Left forelimb (tissue), 1 donor: ENCODE measurements around the gene CUL9.
A peak's percentile ranks its signal among the peaks of the same experiment; 100 is the strongest.

ENCODE experiments used
- DNase-seq: peaks from one replicate; pipeline ENCODE4 v3.0.0-alpha.2; 2018; ENCODE audit warnings: low spot score

The CUL9 gene

GRCh38 chr6:43173591-43174262, 8.3 kb upstream of the CUL9 start:
- DNase-seq = no peak

DNA sequence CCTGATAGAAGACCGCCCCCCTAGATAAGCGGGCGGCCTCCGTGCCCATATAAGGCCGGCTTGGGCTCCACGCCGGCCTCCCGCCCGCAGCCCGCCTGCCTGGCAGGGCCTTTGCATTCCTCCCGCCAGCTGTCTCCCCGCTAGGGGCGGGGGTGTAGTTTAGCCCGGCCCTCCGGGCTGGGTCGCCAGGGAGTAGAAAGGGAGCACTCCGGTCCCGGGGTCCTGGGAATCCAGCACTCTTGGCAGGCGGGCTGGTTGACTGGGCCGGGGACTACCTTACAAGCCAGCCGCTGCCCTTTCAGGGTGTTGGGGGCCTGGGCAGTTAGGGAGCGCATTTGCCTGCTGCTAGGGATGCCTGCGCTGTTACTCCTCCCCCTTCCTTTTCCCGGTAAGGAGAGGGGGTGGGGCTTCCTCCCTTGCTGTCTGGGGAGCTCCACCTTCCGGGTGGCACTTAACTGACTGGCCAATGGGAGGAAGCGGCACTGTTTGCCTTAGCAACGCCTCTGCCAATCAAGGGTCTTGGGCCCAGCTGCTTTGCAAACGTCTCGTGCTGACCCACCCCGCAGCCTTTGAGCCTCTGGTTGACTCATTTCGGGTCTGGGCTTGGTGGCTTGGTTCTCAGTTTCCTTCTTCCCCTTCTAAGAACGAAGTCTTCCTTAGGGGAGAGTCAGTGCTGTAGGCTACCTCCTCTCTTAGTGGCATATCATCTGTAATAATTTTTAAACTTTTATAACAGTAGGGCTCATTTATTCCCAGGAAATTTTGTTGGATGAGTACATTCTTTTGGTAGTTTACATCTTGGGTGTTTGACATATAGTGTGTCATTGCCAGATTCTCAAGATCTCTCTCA, 7.5 kb upstream of the CUL9 start:
- peak; percentile 98 for DNase-seq

GRCh38 chr6:43175676-43176422, 6.1 kb upstream of the CUL9 start:
- DNase-seq = no peak

GRCh38 chr6:43176423-43176786, 5.6 kb upstream of the CUL9 start:
- DNase-seq = no peak

DNA sequence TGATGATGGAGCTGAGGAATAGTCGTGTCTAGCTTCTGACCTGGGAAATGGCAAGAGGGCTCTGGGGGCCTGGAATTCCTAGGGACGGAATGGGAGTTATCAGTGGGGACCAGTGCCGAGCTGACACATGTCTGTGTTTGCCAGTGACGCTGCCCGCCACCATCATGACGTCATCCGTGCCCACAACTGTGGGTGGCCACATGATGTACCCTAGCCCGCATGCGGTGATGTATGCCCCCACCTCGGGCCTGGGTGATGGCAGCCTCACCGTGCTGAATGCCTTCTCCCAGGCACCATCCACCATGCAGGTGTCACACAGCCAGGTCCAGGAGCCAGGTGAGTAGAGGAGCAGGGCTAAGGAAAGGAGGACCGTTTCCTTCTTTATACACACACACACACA, 3.8 kb upstream of the CUL9 start:
- DNase-seq = no peak

- no peak for DNase-seq
These were observed 2.8 kb upstream of the CUL9 start for GRCh38 chr6:43178951-43179830.

DNA sequence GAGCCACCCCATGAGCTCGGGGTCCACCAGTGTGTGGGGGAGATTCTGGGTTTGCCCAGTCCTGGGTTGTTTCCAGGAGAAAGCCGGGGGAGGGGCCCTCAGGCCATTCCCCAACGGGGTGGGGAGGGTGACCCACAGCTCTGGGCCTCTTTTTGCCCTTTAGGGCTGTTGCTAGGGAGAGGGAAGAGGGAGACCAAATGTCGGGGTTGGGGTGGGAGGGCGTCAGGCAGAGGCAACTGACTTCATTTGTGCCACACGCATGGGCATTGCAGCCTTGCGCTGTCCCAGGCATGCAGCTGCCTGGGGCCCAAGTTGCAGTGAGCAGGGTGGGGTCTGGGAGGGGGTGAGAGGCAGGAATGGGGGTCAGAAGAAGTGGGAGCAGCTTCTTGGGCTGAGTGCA, 1.9 kb upstream of the CUL9 start:
- no peak for DNase-seq

- no peak for DNase-seq
These were observed 1.0 kb upstream of the CUL9 start for GRCh38 chr6:43180985-43181384.

GRCh38 chr6:43181621-43181941, 415 bp upstream of the CUL9 start:
- no peak for DNase-seq

- DNase-seq = no peak
These were observed 1.4 kb downstream of the CUL9 start for GRCh38 chr6:43183441-43183840.

- no peak for DNase-seq
These were observed 2.4 kb downstream of the CUL9 start for GRCh38 chr6:43184268-43184985.

GRCh38 chr6:43185391-43185985, 3.5 kb downstream of the CUL9 start:
- no peak for DNase-seq

DNA sequence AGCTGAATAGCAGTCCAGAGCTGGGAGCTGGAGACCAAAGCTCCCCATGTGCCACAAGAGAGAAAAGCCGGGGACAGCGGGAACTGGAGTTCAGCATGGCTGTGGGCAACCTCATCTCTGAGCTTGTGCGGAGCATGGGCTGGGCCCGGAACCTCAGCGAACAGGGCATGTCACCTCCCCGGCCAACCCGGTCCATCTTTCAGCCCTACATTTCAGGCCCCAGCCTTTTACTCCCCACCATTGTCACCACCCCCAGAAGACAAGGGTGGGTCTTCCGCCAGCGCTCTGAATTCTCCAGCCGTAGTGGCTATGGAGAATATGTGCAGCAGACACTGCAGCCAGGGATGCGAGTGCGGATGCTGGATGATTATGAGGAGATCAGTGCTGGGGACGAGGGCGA, 4.0 kb downstream of the CUL9 start:
- no peak for DNase-seq

DNA sequence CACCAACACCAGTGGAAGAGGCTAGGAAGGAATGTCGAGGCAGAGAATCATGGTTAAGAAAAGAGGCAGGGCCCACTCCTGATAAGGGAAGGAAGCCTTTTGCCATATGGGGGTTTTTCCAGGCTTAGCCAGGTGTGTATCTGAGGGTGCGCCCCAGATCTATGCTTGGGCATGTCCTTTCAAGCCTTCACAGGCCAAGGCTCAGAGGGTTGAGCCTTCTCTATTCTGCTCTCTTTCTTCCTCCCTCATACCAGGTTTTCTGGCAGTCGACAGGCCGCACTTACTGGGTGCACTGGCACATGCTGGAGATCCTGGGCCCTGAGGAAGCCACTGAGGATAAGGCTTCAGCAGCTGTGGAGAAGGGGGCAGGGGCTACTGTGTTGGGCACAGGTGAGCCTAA, 4.7 kb downstream of the CUL9 start:
- DNase-seq = no peak

GRCh38 chr6:43187821-43188220, 5.8 kb downstream of the CUL9 start:
- DNase-seq = no peak

DNA sequence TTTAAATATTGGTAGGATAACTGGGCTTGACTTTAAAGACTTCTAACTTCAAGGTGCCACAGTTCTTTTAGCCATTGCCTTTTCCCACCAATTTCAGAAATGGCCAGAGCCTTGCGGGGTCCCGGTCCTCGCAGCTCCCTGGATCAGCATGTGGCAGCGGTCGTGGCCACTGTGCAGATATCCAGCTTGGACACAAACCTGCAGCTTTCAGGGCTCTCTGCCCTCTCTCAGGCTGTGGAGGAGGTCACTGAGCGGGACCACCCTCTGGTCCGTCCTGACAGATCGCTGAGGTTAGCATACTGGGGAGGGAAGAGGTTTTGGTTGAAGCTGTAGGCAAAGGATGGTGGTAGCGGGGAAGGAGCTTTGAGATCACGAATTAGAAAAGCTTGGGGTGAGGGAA, 6.4 kb downstream of the CUL9 start:
- no peak for DNase-seq

GRCh38 chr6:43189776-43190304, 7.8 kb downstream of the CUL9 start:
- no peak for DNase-seq

GRCh38 chr6:43192911-43193310, 10.9 kb downstream of the CUL9 start:
- DNase-seq = no peak

DNA sequence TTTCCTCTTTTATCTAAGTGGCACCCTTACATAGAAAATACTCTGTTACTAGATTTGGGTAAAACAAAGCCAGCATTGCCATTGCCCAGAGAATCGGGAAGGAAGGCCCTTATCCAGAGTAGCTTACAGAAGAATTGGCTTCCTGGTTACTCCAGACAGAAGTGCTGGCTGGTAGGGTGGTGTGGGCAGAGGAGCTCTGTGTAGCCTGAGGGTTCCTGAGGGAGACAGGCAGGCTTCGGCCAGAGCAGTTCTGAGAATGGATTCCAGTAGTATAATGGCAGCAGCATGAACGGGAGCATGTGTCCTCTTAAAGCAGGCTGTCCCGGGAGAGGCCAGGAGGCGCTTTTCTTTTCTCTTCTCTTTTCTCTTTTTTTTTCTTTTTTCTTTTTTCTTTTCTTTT, 11.9 kb downstream of the CUL9 start:
- DNase-seq = no peak

DNA sequence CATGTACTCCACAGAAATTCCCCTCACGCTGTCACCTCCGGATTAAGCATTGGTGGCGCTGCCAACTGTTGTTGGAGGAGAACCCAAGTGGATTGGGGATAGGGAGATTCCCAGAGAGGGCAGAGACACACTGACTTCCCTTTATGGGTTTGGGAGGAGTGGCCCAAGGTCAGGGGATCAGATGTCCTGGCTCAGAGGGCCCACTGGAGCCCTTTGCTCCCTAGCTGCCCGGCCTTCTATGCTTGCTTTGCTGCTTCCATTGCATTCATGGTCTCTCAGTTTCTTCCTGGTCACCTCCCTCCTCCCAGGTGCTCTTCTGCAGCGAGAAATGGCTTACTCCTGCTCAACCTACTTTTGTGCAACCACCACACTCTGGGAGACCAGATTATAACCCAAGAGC, 14.3 kb downstream of the CUL9 start:
- DNase-seq = no peak

DNA sequence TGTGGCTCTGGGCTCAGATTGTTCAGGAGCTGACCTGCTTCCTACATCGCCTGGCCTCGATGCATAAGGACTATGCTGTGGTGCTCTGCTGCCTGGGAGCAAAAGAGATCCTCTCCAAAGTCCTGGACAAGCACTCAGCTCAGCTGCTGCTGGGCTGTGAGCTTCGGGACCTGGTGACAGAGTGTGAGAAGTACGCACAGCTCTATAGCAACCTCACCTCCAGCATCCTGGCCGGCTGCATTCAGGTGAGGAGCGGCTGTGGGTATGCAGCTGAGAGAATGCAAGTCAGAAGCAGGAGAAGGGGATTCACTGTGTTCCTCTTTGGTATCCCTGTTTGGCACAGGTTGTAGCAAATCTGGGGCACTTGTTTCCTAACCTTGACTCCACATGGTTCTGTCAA, 17.9 kb downstream of the CUL9 start:
- no peak for DNase-seq
